Ammon's horn (tissue), 1 donor: ENCODE measurements around the gene KLHL11.

ENCODE experiments used
- DNase-seq: peaks from one replicate; pipeline ENCODE4 v3.0.0-alpha.2; 2016; ENCODE audit warnings: low spot score

Gene KLHL11, protein sequence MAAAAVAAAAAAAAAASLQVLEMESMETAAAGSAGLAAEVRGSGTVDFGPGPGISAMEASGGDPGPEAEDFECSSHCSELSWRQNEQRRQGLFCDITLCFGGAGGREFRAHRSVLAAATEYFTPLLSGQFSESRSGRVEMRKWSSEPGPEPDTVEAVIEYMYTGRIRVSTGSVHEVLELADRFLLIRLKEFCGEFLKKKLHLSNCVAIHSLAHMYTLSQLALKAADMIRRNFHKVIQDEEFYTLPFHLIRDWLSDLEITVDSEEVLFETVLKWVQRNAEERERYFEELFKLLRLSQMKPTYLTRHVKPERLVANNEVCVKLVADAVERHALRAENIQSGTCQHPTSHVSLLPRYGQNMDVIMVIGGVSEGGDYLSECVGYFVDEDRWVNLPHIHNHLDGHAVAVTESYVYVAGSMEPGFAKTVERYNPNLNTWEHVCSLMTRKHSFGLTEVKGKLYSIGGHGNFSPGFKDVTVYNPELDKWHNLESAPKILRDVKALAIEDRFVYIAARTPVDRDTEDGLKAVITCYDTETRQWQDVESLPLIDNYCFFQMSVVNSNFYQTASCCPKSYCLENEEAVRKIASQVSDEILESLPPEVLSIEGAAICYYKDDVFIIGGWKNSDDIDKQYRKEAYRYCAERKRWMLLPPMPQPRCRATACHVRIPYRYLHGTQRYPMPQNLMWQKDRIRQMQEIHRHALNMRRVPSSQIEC

DNA sequence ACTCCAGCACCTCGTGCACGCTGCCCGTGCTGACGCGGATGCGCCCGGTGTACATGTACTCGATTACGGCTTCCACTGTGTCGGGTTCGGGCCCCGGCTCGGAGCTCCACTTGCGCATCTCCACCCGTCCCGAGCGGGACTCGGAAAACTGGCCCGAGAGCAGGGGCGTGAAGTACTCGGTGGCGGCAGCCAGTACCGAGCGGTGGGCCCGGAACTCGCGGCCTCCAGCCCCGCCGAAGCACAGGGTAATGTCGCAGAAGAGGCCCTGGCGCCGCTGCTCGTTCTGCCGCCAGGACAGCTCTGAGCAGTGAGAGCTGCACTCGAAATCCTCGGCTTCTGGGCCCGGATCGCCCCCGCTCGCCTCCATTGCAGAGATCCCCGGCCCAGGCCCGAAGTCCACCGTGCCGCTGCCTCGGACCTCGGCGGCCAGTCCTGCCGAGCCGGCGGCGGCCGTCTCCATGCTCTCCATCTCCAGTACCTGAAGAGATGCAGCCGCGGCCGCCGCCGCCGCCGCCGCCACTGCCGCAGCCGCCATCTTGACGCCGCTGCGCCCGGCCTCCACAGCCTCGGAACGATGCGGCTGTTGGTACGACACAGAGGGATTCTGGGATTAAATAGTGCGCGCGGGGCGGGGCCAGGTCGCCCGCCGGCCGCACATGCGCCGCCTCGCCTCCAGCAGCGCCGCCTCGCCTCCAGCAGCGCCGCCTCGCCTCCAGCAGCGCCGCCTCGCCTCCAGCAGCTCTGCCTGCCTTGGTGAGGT is at the start of gene KLHL11:
KLHL11 (minus strand) TSS at position 588 of the 760 bp plus-strand sequence; CDS start at position 535, 53 bp downstream.
- peak; percentile 94 for DNase-seq

DNA sequence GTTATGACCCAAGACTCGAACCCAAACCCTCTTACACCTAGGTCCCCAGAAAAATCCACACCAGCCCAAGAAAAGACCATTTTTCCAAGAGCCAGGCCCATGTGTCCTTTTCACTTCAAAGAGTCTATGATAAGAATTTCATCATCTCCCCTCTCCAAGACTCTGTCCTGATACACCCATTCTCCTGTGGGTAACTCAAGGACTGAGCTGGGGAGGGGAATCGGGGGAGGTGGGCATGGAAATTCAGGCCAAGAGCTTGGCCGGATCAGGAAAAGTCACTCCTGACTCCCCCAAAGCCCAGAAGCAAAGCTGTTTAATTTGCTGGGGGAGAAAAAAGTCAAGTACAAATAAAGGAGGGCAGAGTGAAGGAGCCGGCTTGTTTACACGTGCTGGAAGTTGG is 49.8 kb upstream of the KLHL11 start:
- DNase-seq = no peak

DNA sequence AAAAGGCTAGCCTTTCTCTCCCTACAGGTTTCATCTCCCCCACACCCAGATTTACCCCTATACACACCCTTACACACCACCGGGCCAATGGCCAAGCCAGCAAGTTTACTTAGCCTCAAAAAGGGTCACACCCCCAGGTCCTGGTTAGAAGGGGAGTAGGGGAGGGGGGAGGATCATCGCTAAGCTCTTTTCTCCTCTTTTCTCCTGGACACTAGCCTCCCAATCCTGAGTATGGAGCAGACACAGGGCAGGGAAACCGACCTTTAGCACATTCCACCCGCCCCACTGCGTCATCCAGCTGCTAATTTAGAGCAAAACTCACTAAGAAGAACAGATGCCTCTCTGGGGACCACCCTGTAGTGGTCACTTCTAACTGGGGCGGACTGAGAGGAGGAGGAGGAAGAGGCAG is 49.1 kb upstream of the KLHL11 start:
- DNase-seq = no peak

DNA sequence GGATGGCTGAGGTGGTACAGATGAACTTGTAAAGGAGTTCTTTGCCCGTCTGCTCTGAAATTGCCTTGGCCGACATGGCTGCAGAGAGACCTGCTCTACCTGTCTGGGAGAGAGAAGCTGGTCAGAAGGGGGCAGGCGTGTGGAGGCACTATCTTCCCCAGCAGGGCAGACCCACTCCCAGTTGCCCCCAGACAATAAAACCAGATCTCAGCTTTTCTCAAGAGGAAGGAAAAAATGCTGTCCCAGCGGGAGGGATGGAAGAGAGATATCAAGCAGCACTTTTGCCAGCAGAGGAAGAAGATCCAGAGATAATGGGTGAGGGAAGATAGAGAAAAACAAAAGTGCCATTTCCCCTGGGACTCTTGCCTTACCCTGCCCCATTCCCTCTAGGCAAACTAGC is 48.6 kb upstream of the KLHL11 start:
- no peak for DNase-seq

DNA sequence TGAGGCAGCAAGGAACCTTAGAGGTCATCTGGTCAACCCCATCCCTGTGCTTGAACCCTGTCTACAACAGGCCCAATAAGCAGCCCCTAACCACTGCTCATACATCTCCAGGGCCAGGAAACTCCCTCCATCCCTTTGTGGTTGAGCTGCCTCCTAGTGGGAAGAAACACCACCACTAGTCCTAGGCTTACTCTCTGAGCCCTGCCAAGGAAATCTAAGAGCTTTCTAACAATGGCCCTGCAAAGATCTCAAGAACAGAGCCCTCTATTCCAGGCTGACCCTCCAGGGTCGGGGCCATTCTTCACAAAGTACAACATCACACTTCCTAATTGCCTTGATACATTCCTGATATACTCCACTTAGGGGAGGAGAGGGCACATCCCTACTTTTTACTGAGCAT is 47.7 kb upstream of the KLHL11 start:
- no peak for DNase-seq

DNA sequence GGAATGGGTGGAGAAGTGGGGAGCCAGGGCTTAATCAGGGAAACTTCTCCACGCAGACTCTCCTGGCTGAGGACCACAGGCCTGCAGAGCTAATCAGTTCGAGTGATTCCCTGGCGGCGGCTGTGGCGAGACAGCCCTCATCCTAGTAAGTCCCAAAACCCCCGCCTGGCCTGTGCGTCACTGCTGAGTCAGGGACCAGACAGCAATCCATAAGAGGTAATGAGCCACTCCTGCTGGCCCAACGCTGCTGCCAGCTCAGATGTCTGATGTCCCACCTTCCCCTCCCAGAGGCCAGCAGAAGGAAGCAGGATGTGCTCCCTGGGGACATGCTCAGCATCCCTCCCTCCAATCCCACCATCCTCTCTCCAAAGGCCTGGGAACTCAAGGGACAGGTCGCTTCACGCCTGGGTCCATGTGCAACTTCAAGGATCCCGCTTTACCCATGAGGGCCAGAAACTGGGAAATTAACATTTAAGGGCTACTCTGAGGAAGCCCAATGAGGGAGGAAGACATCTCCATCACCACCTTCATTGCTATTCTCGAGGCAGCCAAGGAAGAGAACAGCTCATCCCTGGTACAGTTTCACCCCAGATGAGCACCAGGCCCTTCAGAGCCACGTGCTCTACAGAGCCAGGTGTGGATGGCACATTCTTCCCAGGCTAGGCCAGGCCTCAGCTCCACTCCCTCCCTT is 45.6 kb upstream of the KLHL11 start:
- DNase-seq = no peak

DNA sequence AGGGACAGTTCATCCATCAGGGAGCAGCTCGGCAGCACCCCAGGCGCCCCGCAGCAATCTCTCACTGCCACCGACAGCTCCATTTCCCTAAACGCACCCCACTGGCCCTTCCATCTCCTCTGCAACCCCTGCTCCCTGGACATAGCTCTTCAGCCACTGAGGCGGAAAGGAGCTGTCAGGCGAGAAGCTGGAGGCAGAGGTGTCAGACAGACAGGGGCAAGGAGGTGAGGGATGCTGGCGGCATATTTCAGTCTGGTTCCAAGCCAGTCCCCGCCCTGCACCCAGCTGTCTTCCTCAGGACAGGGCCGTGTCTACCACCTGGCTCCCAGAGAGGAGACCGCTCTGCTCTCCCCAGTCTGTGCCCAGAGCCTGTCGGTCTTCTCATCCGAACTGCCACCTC is 43.9 kb upstream of the KLHL11 start:
- DNase-seq = no peak

DNA sequence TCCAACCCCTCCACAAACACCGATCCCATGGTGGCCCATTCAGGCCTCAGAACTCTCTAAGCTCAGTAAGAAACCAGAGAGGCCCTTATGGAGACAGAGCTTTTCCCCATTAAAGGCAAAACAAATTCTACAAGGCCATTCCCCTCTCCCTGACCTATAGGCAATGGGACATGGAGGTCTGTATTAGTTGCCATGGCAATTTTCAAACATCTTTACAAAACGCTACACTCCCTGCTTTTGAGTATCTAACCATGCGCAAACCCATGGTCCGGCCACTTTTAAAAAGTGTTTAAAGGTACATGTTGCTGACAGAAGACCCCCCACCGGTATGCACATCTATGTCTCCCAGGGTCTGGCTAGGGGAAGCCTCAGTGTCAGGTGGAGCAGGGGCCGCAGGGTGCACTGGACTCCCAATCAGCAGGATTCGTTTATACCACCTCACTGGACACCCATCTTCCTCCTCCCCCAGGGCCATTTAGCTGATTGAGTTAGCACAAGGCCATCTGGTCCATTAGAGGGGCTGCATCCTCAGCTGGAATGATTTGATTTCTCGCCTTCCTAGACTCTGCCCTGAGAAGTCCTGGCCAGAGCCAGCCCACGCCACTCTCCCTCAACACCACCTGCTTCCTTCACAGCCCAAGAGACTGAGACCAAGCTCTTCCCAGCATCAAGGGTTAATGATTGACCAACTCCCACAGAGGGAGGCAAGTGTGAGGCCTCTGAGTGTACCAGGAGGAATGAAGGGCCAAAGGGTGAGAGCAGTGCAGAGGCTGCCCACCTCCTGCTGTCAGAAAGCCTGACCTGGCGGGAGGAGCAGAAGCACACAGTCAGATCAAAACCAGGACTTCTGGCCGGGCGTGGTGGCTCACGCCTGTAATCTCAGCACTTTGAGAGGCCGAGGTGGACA is 42.7 kb upstream of the KLHL11 start:
- no peak for DNase-seq

DNA sequence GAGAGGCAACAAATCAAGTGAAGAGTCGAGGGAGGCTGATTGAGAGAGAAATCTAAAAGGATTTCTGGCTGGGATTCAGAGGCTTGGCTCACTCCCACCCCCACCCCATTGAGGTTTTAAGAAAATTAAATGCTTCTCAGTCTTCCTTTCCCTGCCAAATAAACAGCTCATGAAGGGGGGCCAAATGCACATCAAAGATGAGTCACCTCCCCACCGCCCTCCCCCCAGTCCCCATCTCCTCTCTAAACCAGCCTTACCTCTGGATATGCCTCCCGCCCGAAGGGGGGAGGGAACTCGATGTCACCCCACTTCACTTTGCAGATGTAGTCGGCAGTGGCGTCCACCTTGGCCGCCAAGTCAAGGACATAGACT is 41.9 kb upstream of the KLHL11 start:
- no peak for DNase-seq

DNA sequence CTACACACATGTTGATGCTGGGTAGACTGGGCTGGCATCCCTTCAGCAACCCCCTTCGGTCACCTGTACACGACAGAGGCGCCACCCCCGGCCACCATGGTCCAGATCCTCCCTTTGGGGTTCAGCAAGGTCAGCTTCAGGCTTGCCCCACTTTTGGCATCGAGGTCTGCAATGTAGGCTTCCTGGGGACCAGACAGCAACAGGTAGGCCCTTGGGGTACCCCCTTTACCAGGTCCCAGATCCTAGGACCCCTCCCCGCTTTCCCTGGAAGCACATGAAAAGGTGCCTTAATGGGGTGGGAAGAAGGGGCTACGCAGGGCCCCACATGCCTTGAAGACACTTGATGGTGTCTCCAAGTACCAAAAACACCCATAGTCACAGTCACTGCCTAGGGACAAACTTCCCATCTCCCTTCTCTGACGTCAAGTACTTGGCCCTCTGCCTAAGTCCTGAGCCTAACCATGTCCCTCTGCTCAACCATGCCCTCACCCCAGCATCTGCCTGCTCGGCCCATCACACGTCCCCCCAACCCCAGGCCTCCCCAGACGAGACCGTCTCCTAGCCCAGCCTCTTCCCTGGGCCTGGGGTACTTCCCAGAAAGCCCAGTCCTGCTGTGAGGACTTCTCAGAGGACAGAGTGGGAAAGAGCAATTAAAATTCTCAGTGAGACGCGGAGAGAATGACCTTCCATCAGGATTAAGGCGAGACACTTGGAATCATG is 41.4 kb upstream of the KLHL11 start:
- no peak for DNase-seq

DNA sequence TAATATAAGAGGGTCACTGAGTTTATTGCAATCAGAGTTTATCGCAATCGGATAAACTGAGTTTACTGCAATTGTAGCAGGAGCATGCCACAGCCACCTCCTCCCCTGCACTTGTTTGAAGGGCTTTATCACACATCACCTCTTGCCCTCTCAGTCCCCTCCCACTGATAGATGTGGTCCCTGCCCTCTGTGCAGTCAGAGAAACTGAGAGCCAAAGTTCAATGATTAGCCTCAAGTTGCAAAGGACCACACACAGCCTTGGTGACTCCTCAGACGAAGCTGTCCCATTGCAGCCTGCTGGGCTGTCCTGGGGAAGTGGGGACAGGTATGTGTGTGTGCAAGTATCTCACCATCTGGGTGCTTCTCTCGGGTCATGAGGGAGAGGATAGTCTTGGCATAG is 39.9 kb upstream of the KLHL11 start:
- no peak for DNase-seq

DNA sequence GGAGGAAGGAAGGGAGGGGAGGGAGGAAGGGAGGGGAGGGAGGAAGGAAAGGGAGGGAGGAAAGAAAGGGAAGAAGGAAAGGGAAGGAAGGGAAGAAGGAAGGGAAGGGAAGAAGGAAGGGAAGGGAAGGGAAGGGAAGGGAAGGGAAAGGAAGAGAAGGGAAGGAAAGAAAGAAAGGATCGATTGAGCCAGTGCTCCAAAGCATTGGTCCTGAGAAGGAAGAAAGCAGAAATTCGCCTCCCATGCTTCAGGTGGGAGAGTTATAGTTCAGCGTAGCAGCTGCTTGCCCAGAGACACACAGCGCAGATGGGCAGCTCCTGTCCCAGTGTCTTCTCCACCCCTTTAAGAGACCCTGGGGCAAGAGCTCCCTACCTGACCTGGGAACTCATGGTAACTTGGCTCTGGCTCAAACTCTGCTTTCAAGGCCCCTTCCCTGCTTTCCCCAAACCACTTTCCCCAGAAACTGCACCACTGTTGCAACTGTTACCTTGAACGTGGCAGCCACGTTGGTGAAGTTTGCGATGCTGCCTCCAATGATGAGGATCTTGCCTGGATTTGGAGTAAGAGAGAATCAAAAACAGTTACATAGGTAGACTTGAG is 39.1 kb upstream of the KLHL11 start:
- no peak for DNase-seq

DNA sequence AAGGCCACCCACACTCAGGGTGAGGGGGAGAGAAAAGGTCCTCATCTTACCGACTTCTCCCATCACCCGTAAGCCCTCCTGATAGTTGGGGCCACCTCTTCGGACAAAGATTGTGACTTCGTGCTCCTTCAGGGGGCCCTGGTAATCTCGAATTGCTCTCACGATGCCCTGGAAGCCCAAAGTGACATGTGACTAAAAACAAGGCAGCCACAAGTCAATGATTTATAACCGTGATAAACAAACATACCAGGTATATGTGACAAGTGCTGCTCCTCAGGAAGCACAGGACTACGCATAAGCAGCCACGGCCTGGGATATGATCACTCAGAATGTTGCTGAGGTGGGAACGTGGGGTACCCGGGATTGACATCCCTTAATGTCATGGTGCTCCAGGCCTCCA is 36.4 kb upstream of the KLHL11 start:
- DNase-seq = no peak

DNA sequence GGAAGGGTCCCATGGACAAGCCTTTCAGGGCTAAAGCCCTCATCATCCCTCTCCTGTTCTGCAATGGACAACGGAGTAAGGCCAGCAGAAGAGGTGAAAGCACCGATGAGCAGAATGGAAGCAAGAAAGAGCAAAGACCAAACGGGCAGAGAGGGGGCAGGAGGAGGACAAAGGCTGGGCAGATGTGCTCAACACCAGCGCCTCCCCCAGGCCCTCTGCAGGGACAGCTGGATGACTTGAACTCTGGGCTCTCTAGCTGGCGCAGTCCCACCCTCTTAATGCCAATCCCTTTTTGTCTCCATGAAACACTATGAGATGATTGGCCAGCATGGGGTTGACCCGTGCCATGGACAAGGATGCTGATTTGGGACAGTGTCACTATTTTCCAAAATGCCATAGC is 31.5 kb upstream of the KLHL11 start:
- no peak for DNase-seq

DNA sequence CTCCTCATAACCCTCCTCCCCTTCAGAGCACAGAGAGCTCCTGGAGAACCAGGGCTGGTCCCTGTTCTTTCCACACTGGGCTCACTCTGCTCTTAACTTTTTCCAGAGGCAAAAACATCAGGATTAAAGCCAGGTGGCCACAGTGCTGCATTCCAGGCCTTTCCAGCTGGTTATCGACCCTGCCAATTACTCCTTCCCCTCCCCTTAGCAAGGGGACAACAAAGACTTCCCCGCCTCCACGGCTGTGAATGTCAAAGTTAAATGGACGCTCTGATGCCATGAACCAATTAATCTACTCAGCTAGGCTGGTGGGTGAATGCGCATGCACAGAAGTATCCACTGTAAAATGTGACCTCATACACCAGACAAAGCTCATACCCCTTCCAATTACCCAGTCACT is 30.4 kb upstream of the KLHL11 start:
- no peak for DNase-seq

DNA sequence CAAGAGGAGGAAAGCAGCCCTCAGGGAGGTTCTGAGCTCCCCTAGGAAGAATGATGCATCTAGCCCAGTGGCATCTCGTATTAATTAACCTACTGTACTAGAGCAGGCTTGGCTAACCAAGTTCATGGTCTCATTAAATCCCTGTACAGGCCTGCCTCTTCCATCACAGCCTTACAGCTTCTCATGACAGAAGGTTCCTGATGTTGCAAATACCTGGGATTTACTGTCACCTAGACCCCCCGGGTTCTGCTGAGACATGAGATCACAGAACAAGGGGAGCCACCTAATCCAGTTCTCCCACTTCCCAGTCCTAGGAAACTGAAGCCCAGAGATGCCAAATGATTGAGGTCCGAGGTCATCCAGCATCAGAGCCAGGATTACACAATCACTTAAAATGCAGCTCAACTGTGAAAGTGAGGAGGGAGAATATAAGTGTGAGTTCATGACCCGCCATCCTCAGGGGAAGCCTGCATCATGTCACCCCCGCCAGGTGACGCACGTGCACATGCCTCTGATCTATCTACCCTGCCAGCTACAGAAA is 29.6 kb upstream of the KLHL11 start:
- DNase-seq = no peak

DNA sequence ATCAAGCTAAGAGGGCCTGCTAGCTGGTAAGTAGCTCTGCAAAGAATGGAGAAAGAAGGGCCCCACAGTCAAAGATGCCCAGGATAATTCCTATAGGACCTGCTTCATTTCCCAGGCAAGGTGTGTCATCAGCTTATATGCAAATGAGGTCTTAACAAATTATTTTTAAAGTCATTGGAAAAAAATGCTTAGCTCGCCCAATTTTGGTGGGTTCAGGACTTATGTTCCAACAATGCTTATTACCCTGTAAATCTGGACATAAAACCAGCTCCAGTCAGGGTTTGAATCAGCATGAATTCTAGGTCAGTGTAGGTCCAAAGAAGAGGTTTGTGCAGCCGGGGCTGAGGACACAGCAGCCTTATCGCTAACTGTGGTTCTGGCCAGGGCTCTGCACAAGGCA is 28.2 kb upstream of the KLHL11 start:
- no peak for DNase-seq

DNA sequence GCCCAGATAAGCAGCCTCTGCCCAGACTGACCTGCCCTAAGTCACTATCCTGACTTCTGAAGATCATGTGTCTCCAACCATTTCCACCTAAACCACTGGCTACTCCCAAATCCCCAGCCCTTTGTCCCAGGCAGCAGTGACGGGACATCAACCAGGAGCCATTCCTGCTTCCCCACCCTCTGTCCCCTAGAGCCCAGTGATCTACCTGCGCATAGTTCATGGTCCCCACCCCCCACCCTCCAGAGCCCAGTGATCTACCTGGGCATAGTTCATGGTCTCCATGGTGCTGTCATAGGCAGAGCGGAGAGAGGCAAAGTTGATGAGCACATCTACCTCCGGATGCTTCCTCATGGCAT is 26.8 kb upstream of the KLHL11 start:
- DNase-seq = no peak

DNA sequence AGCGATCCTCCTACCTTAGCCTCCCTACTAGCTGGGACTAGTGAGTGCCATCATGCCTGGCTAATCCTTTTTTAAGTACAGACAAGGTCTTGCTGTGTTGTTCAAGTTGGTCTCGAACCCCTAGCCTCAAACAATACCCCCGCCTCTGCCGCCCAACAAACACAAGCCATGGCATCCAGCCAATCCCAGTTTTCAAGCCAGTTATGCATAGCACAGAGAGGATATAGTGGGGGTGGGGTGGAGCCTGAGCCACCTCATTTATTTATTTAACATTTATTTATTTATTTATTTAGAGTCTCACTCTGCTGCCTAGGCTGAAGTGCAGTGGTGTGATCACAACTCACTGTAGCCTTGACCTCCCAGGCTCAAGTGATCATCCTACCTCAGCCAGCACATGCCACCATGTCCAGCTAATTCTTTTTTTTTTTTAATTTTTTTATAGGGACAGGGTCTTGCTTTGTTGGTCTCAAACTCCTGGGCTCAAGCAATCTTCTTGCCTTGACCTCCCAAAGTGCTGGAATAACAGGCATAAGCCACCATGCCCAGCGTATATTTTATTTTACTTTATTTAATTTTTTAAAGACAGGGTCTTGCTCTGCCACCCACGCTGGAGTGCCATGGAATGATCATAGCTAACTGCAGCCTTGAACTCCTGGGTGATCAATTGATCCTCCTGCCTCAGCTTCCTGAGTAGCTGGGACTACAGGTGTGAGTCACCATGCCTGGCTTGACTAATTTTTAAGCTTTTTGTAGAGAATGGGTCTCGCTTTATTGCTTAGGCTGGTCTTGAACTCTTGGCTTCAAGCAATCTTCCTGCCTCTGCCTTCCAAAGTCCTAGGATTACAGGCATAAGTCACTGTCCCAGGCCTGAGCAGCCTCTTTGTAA is 26.2 kb upstream of the KLHL11 start:
- DNase-seq = no peak
